Fibroblast of the aortic adventitia (primary cell): Measurements from ENCODE around the gene FKBP10. TPM values are rescaled to one million over a fixed set of nuclear protein-coding genes. Genes with fewer than 3 reads are reported as not detected.
"Not testable (repeated sequence)": the region's sequence is repeated elsewhere in the genome, so short reads cannot be mapped to it uniquely, and the experiment has no call there.

ENCODE experiments used
- DNase-seq: peaks from one replicate; pipeline ENCODE4 v3.0.0-alpha.2; 2010; ENCODE audit warnings: low read depth
- H3K4me3 ChIP-seq: 2 replicates; pipeline ENCODE4 v1.5.1; 2011; ENCODE audit warnings: low read depth, mild to moderate bottlenecking, control low read depth, low read length, moderate library complexity
- total RNA-seq: library from RNA; depleted of rRNA; stranded (reverse); fragments of >200 nt; gene quantifications from 2 replicates; pipeline ENCODE4 v1.2.3, GENCODE V29; 2012; ENCODE audit warnings: low replicate concordance
- TF ChIP-seq, protein P1 (sequence below): IDR thresholded peaks from 2 replicates; pipeline ENCODE4 v1.5.1; 2011; ENCODE audit warnings: mild to moderate bottlenecking, low read length, control low read depth, inconsistent platforms; ENCODE audit not compliant: insufficient read depth

Gene FKBP10
- total RNA-seq, 1 donor: 270 TPM

DNA sequence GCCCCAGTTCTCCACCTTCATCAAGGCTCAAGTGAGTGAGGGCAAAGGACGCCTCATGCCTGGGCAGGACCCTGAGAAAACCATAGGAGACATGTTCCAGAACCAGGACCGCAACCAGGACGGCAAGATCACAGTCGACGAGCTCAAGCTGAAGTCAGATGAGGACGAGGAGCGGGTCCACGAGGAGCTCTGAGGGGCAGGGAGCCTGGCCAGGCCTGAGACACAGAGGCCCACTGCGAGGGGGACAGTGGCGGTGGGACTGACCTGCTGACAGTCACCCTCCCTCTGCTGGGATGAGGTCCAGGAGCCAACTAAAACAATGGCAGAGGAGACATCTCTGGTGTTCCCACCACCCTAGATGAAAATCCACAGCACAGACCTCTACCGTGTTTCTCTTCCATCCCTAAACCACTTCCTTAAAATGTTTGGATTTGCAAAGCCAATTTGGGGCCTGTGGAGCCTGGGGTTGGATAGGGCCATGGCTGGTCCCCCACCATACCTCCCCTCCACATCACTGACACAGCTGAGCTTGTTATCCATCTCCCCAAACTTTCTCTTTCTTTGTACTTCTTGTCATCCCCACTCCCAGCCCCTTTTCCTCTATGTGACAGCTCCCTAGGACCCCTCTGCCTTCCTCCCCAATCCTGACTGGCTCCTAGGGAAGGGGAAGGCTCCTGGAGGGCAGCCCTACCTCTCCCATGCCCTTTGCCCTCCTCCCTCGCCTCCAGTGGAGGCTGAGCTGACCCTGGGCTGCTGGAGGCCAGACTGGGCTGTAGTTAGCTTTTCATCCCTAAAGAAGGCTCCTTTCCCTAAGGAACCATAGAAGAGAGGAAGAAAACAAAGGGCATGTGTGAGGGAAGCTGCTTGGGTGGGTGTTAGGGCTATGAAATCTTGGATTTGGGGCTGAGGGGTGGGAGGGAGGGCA lies 9.7 kb downstream of the FKBP10 start:
- TF ChIP-seq, protein P1, sequence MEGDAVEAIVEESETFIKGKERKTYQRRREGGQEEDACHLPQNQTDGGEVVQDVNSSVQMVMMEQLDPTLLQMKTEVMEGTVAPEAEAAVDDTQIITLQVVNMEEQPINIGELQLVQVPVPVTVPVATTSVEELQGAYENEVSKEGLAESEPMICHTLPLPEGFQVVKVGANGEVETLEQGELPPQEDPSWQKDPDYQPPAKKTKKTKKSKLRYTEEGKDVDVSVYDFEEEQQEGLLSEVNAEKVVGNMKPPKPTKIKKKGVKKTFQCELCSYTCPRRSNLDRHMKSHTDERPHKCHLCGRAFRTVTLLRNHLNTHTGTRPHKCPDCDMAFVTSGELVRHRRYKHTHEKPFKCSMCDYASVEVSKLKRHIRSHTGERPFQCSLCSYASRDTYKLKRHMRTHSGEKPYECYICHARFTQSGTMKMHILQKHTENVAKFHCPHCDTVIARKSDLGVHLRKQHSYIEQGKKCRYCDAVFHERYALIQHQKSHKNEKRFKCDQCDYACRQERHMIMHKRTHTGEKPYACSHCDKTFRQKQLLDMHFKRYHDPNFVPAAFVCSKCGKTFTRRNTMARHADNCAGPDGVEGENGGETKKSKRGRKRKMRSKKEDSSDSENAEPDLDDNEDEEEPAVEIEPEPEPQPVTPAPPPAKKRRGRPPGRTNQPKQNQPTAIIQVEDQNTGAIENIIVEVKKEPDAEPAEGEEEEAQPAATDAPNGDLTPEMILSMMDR: no peak
- no peak overlapping the region for H3K4me3 ChIP-seq
- DNase-seq: no peak

DNA sequence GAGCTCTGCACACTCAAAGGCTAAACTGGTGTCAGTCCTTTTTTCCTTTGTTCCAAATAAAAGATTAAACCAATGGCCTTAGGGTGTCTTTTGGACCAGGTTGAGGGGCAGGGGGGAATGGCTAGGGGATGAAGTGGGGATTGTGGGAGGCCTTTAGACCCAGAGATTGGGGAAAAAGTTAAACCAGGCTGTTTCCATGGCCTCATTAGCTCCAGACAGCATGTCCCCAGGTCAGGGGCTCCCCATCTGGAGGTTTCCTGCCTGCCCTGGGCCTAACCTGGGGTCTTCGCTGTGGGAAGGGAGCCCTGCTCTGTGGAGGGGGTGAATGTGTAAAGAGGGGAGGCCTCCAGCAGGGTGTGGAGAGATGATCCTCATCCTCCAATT lies 10.3 kb downstream of the FKBP10 start:
- no peak for DNase-seq
- no peak overlapping the region for H3K4me3 ChIP-seq
- TF ChIP-seq, protein P1: no peak

DNA sequence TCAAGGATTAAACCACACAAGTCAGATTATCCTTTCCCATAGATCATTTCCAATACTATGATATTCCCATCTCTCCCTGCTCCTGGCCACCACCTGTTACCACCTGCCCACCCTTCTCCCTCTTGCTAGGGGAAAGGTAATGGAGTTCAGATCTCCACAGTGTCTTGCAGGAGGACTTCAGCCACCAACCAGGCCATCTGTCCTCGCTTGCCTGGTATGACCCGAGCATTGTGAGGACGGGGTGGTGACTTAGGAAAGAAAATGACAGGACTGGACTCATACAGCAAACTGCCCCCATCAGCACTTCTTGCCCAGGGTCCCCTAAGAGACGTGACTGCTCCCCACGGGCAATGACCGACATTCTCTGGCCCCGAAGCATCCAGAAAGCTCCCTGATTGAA lies 10.8 kb downstream of the FKBP10 start:
- H3K4me3 ChIP-seq: no peak overlapping the region
- TF ChIP-seq, protein P1: no peak
- DNase-seq: no peak

DNA sequence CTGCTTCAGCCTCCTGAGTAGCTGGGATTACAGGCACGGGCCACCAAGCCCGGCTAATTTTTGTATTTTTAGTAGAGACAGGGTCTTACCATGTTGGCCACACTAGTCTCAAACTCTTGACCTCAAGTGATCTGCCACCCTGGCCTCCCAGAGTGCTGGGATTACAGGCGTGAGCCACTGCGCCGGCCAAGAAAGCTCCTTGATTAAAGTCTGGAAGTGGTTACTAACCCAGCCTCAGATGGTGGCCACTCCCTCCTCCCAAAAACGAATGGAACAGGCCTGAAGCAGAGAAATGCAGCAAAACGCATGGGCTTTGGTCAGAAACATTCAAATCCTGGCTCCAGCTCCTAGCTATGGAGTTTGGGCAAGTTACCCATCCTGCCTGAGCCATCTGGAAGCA lies 11.3 kb downstream of the FKBP10 start:
- peak; percentile 57 for DNase-seq
- H3K4me3 ChIP-seq: no peak overlapping the region
- TF ChIP-seq, protein P1: no peak

DNA sequence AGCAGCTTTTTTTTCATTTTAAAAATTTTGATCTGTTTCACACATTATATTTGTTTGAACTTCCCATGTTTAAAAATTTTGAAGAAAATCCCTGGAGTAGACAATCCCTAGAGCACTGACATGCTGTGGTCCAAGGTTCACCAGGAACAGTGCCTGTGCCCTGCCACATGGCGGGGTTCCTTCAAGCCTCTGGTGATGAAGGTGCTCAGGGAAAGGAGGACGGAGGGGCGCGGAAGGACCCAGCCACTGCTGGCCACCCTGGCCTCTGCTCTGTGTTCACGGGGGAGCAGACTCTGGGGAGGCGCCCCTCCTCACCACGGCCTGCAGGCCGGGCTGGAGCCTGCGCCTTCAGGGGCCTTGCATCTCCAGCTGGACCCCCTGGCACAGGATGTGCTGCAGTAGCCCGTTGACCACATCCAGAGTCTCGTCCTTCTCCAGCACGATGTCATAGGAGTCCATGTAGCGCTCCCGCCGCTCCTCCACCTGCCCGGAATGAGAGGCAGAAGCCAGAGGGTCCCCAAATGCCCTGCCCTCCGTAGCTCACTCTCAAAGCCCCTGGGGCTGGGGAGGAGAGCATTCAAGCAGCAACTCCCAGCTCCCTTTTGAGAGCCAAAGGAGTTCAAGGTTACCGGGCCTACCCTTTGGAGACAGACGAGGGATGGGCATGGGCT lies 12.5 kb downstream of the FKBP10 start:
- no peak overlapping the region for H3K4me3 ChIP-seq
- TF ChIP-seq, protein P1: no peak
- no peak for DNase-seq

DNA sequence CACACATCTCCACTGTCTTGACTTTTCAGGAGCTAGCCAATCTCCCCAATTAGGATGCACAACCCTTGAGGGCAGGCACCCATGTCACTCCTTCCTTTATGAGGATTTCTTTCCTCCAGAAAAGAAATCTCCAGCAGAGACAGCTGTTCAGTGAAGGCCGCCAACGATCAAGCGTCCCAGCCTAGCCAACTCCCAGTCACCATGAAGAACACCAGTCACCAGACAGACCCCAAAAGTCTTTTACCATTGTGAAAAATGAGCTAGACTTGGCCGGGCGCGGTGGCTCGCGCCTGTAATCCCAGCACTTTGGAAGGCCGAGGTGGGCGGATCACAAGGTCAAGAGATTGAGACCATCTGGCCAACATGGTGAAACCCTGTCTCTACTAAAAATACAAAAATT lies 17.2 kb downstream of the FKBP10 start:
- not testable (repeated sequence) for DNase-seq, H3K4me3 ChIP-seq

DNA sequence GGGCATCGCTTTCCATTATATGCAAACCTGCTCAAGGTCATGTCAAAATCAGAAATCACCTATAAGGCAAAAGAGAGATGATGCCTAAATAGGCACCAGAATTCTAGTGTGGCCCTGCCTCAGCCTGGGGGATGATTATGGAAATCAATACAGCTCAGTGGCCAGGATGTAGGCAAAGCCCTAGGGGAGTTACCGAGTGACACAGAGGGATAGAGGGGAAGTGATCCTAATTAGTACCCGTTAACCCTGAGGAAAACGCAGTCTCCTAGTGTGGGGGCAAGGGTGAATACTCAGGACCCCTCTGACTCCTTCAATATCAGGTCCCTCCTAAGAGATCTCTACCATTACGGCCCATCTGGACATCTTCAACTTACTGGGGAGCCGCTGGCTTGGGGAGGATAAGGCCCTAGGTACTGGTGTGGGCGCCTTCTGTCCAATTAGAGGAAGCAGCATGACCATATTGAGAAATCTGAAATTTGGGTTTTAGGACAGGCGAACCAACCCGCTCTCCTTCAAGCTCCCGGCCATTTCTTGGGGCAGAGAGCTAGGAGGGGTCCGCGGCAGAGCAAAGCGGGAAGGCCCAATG lies 22.5 kb downstream of the FKBP10 start:
- no peak for DNase-seq
- H3K4me3 ChIP-seq: peak overlapping the region; percentile 81
- TF ChIP-seq, protein P1: no peak
